GM21423 (cell line): ENCODE measurements around the gene PAXX.
"Not testable (repeated sequence)": the region's sequence is repeated elsewhere in the genome, so short reads cannot be mapped to it uniquely, and the experiment has no call there.

Experiments used
- ATAC-seq: cut with Tn5 transposase; IDR thresholded peaks from one replicate; pipeline ENCODE4 v1.9.1; 2021; ENCODE audit warnings: mild to moderate bottlenecking, moderate library complexity; ENCODE audit not compliant: unreplicated experiment

PAXX gene

GRCh38 chr9:136997830-136998234 lies 5.6 kb downstream of the PAXX start:
- no peak for ATAC-seq

- peak; percentile 76 for ATAC-seq
Measured at GRCh38 chr9:137000177-137000930, 8.1 kb downstream of the PAXX start.

- no peak for ATAC-seq
Measured at GRCh38 chr9:137001857-137002645, 9.8 kb downstream of the PAXX start.

- no peak for ATAC-seq
Measured at GRCh38 chr9:137002646-137003041, 10.4 kb downstream of the PAXX start.

GRCh38 chr9:137004285-137004684 lies 12.1 kb downstream of the PAXX start:
- ATAC-seq: not testable (repeated sequence)

GRCh38 chr9:137006116-137007003 lies 14.1 kb downstream of the PAXX start:
- no peak for ATAC-seq

GRCh38 chr9:137007108-137007815 lies 15.0 kb downstream of the PAXX start:
- no peak for ATAC-seq

GRCh38 chr9:137007816-137008270 lies 15.6 kb downstream of the PAXX start:
- ATAC-seq: no peak

- no peak for ATAC-seq
Measured at GRCh38 chr9:137008312-137008711, 16.1 kb downstream of the PAXX start.

- no peak for ATAC-seq
Measured at GRCh38 chr9:137009217-137009616, 17.0 kb downstream of the PAXX start.

- no peak for ATAC-seq
Measured at GRCh38 chr9:137009938-137010732, 17.9 kb downstream of the PAXX start.

GRCh38 chr9:137011156-137011555 lies 18.9 kb downstream of the PAXX start:
- ATAC-seq: no peak

GRCh38 chr9:137011907-137012675 lies 19.9 kb downstream of the PAXX start:
- ATAC-seq: no peak

GRCh38 chr9:137012694-137013570 lies 20.7 kb downstream of the PAXX start:
- no peak for ATAC-seq

GRCh38 chr9:137013571-137013940 lies 21.3 kb downstream of the PAXX start:
- no peak for ATAC-seq

GRCh38 chr9:137014166-137014565 lies 21.9 kb downstream of the PAXX start:
- no peak for ATAC-seq

GRCh38 chr9:137014776-137015539 lies 22.7 kb downstream of the PAXX start:
- no peak for ATAC-seq
